NOMO-1 treated with dmso at 0.1 percent for 144 hours (cell line): ENCODE data around the gene STRN3.
"Not testable (repeated sequence)": the region's sequence is repeated elsewhere in the genome, so short reads cannot be mapped to it uniquely, and the experiment has no call there.

Source experiments
- DNase-seq: peaks from one replicate; lab custom pipeline; 2025; ENCODE audit not compliant: unreplicated experiment; lab: John Stamatoyannopoulos, UW

STRN3 gene

GRCh38 chr14:31026077-31026449, at the start of gene STRN3:
TSS of gene STRN3 (minus strand) at chr14:31026379. CDS start at chr14:31026185, 194 bp downstream.
- no peak for DNase-seq

- DNase-seq, result no peak
These were observed 49.0 kb upstream of the STRN3 start for GRCh38 chr14:31075144-31075543.

GRCh38 chr14:31071151-31071550, 45.0 kb upstream of the STRN3 start:
- DNase-seq, result no peak

GRCh38 chr14:31070431-31070830, 44.3 kb upstream of the STRN3 start:
- DNase-seq, result no peak

GRCh38 chr14:31069343-31069742, 43.2 kb upstream of the STRN3 start:
- no peak for DNase-seq

- DNase-seq, result peak; percentile 65
These were observed 42.1 kb upstream of the STRN3 start for GRCh38 chr14:31068235-31068634.

GRCh38 chr14:31062908-31063307, 36.7 kb upstream of the STRN3 start:
- DNase-seq, result not testable (repeated sequence)

- DNase-seq, result no peak
These were observed 34.2 kb upstream of the STRN3 start for GRCh38 chr14:31060253-31060875.

- DNase-seq, result no peak
These were observed 33.2 kb upstream of the STRN3 start for GRCh38 chr14:31059152-31059924.

- no peak for DNase-seq
These were observed 31.7 kb upstream of the STRN3 start for GRCh38 chr14:31057701-31058364.

GRCh38 chr14:31057035-31057434, 30.9 kb upstream of the STRN3 start:
- DNase-seq, result no peak

GRCh38 chr14:31052905-31053586, 26.9 kb upstream of the STRN3 start:
- DNase-seq, result not testable (repeated sequence)

- no peak for DNase-seq
These were observed 25.3 kb upstream of the STRN3 start for GRCh38 chr14:31051511-31051910.

- no peak for DNase-seq
These were observed 24.8 kb upstream of the STRN3 start for GRCh38 chr14:31051023-31051422.

GRCh38 chr14:31047503-31047902, 21.3 kb upstream of the STRN3 start:
- DNase-seq, result no peak

- DNase-seq, result no peak
These were observed 19.4 kb upstream of the STRN3 start for GRCh38 chr14:31045501-31046080.

- no peak for DNase-seq
These were observed 17.2 kb upstream of the STRN3 start for GRCh38 chr14:31043379-31043778.

- DNase-seq, result not testable (repeated sequence)
These were observed 16.7 kb upstream of the STRN3 start for GRCh38 chr14:31042893-31043292.

- DNase-seq, result no peak
These were observed 16.1 kb upstream of the STRN3 start for GRCh38 chr14:31042300-31042699.

- DNase-seq, result no peak
These were observed 12.5 kb upstream of the STRN3 start for GRCh38 chr14:31038521-31039166.
